GM19193 (cell line): ENCODE measurements around the gene TRIM37.

Source experiments
- POLR2A ChIP-seq: IDR thresholded peaks from 4 replicates; pipeline ENCODE4 v1.6.1; 2011; ENCODE audit not compliant: insufficient read depth, insufficient read length; ENCODE audit errors: extremely low read depth

TRIM37 gene

GRCh38 chr17:59126809-59127417 is 20.2 kb upstream of the TRIM37 start:
- no peak for TF ChIP-seq POLR2A

GRCh38 chr17:59124665-59125064 is 18.0 kb upstream of the TRIM37 start:
- no peak for TF ChIP-seq POLR2A

GRCh38 chr17:59121901-59122480 is 15.3 kb upstream of the TRIM37 start:
- no peak for TF ChIP-seq POLR2A

GRCh38 chr17:59115474-59115873 is 8.8 kb upstream of the TRIM37 start:
- no peak for TF ChIP-seq POLR2A

- TF ChIP-seq POLR2A = no peak
Observed at GRCh38 chr17:59111539-59111938, 4.9 kb upstream of the TRIM37 start.

- no peak for TF ChIP-seq POLR2A
Observed at GRCh38 chr17:59110973-59111372, 4.3 kb upstream of the TRIM37 start.

- TF ChIP-seq POLR2A = no peak
Observed at GRCh38 chr17:59108400-59109102, 1.9 kb upstream of the TRIM37 start.

- no peak for TF ChIP-seq POLR2A
Observed at GRCh38 chr17:59107306-59107670, 608 bp upstream of the TRIM37 start.

GRCh38 chr17:59105852-59106462 is 723 bp downstream of the TRIM37 start:
- TF ChIP-seq POLR2A = no peak

GRCh38 chr17:59101178-59101577 is 5.5 kb downstream of the TRIM37 start:
- no peak for TF ChIP-seq POLR2A

GRCh38 chr17:59097876-59098275 is 8.8 kb downstream of the TRIM37 start:
- no peak for TF ChIP-seq POLR2A

GRCh38 chr17:59094861-59095530 is 11.7 kb downstream of the TRIM37 start:
- no peak for TF ChIP-seq POLR2A

- no peak for TF ChIP-seq POLR2A
Observed at GRCh38 chr17:59093702-59094231, 12.9 kb downstream of the TRIM37 start.

- TF ChIP-seq POLR2A = no peak
Observed at GRCh38 chr17:59093145-59093701, 13.5 kb downstream of the TRIM37 start.

GRCh38 chr17:59084154-59084553 is 22.5 kb downstream of the TRIM37 start:
- no peak for TF ChIP-seq POLR2A
